Stimulated activated naive CD8-positive, alpha-beta T cell treated with anti-CD3 and anti-CD28 coated beads, Interleukin-15, Interleukin-2, amounts not matched to agents 100 ng/mL and 50 ng/mL, for 24 hours (primary cell): ENCODE results near the gene TMEM260.
"Not testable (repeated sequence)": the region's sequence is repeated elsewhere in the genome, so short reads cannot be mapped to it uniquely, and the experiment has no call there.

ENCODE experiments used
- H3K27ac Mint-ChIP-seq: one replicate; pipeline ENCODE4 v1.8.0; 2021; ENCODE audit warnings: mild to moderate bottlenecking, mixed read lengths
- H3K27me3 Mint-ChIP-seq: one replicate; pipeline ENCODE4 v1.8.0; 2021; ENCODE audit warnings: mixed read lengths
- H3K36me3 Mint-ChIP-seq: one replicate; pipeline ENCODE4 v1.8.0; 2021; ENCODE audit warnings: low read depth, mixed read lengths
- H3K4me1 Mint-ChIP-seq: one replicate; pipeline ENCODE4 v1.8.0; 2021; ENCODE audit warnings: low read depth, mixed read lengths
- H3K4me3 Mint-ChIP-seq: one replicate; pipeline ENCODE4 v1.8.0; 2021; ENCODE audit warnings: mild to moderate bottlenecking, mixed read lengths
- H3K9me3 Mint-ChIP-seq: one replicate; pipeline ENCODE4 v1.8.0; 2021; ENCODE audit warnings: mixed read lengths

The TMEM260 gene

DNA sequence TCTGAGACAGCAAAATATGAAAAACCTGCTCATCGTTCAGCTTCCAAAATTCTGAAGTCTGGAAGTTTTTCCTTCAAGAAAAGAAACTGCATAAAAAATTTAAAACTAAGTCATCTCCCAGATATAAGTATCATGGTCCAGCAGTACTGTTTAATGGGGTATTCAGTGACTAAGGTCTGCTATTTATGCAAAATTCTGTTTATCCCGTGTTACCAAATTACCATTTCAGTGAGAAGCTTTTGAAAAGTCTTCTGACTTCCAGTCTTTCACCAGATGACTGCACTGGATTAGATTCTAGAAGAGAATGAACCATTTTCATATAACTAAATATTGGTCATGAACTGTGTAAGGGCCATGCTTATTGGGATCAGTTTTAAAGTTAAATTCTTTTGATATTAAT lies 67.9 kb downstream of the TMEM260 start:
- Mint-ChIP-seq H3K4me3 (no peak overlapping the region), H3K27me3 (no peaks in the 10 kb centered on the region), H3K27ac (no peak overlapping the region), H3K4me1 (no peaks in the 10 kb centered on the region), H3K36me3 (peaks cover 40% of the 10 kb centered on the region), H3K9me3 (no peaks in the 10 kb centered on the region)

DNA sequence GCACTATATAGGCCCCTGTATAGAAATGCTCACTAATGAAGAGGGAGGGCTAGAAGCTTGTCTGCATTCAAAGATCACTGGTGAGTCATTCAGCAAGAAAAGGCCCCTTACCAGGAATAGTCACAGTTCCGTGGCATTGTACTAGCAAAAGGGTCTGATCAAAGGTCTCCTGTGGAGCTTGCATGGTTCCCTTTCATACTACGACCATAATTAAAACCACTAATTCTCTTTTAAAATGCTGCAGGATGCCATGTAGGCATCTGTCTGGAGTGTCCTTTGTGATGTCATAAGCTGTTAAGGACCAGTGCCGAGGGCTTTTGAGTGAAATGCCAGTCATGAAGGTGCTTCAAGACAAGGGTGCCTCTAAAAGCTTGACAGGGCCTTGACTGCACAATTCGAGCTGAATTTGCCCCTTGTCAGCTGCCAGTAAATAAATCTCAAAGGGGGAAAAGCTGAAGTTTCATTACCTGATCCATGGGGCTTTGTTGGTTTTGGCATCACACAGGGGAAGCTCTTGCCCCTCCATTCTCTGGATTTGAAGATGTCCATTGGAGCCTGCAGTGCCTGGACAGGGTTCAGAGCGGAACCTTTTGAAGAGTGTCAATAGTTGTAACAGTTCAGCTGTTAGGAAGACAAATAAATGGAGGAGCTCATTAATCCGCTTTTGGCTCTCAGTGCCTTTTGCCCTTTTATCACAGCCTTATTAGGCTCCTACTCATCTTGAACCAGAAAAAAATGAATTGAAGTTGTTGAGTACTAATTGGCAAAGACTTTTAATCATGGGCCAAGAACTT lies 69.1 kb downstream of the TMEM260 start:
- Mint-ChIP-seq H3K27ac (no peak overlapping the region), H3K27me3 (no peaks in the 10 kb centered on the region), H3K4me3 (no peak overlapping the region), H3K36me3 (peaks cover 40% of the 10 kb centered on the region), H3K4me1 (no peaks in the 10 kb centered on the region), H3K9me3 (no peaks in the 10 kb centered on the region)

DNA sequence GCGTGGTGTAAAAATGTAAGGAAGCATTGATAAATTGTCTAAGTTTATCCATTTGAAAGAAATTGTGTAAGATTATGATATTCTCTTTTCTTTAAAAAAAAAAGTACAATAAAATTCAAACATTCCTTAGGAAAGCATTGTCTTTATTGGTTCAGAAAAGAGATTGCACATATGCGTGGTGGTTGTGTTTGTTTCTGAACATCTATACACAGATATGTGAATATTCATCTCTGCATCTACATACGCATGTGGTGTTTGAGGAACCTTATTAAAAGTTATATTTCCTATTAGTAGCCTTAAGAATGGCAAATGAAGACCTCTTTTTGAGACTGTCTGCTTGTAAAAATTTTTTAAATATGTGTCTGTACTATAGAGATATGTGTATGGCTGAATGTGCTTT lies 69.8 kb downstream of the TMEM260 start:
- H3K27ac Mint-ChIP-seq = no peak overlapping the region
- H3K4me1 Mint-ChIP-seq = no peaks in the 10 kb centered on the region
- no peak overlapping the region for H3K4me3 Mint-ChIP-seq
- H3K9me3 Mint-ChIP-seq = no peaks in the 10 kb centered on the region
- no peaks in the 10 kb centered on the region for H3K27me3 Mint-ChIP-seq
- peaks cover 40% of the 10 kb centered on the region for H3K36me3 Mint-ChIP-seq

GRCh38 chr14:56650048-56650447 lies 70.5 kb downstream of the TMEM260 start:
- H3K9me3 Mint-ChIP-seq = no peaks in the 10 kb centered on the region
- peaks cover 36% of the 10 kb centered on the region for H3K36me3 Mint-ChIP-seq
- H3K4me1 Mint-ChIP-seq = no peaks in the 10 kb centered on the region

DNA sequence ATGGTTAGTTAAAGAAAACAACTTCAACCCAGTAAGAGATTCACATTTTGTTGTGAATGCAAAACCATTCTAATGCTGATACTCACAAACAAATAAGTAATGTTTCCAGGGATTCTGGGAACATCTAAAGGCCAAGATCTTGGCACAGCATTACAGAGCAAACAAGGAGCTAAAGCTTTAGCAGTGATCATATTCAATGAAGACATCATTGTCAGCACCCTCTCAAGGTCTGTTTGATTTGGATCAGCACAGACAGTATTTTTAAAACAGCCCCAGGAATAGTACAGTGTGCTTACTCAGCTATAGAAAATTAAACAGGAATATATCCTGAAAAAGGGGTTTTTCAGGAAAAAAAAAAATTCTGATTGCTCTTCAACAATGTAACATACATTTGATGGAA lies 71.4 kb downstream of the TMEM260 start:
- Mint-ChIP-seq H3K4me3 (no peak overlapping the region), H3K27me3 (no peaks in the 10 kb centered on the region), H3K9me3 (no peaks in the 10 kb centered on the region), H3K27ac (no peak overlapping the region), H3K4me1 (no peaks in the 10 kb centered on the region), H3K36me3 (peaks cover 35% of the 10 kb centered on the region)

More at GRCh38 chr14:56650048-56650447, 70.5 kb downstream of the TMEM260 start:
- Mint-ChIP-seq H3K27me3 (no peaks in the 10 kb centered on the region), H3K27ac (no peak overlapping the region), H3K4me3 (no peak overlapping the region)

- Mint-ChIP-seq H3K27me3 (no peaks in the 10 kb centered on the region), H3K4me1 (no peaks in the 10 kb centered on the region), H3K36me3 (no peaks in the 10 kb centered on the region)
Measured at GRCh38 chr14:56657604-56658003, 78.0 kb downstream of the TMEM260 start.

DNA sequence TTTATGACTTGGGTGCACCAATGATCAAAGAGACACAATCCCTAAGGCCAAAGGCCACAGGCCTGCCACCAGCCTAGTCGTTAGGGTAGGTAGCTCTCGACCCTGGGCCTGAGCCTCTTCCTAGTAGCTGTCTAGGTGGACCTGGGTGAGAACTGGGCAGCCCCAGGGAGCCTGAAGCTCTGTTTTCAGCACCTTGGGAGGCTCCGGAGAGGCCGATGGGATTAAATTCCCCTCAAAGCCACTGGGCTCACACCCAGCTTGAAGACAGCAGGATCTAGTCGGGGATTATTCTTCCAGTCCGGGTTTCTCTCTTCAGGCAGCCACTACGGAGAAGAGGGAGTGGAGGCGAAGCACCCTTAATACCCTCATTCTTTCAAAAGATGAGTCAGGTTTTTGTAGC lies 79.8 kb downstream of the TMEM260 start:
- H3K4me1 Mint-ChIP-seq = no peaks in the 10 kb centered on the region
- no peak overlapping the region for H3K4me3 Mint-ChIP-seq
- H3K27me3 Mint-ChIP-seq = no peaks in the 10 kb centered on the region
- no peak overlapping the region for H3K27ac Mint-ChIP-seq
- no peaks in the 10 kb centered on the region for H3K9me3 Mint-ChIP-seq
- H3K36me3 Mint-ChIP-seq = no peaks in the 10 kb centered on the region

More at GRCh38 chr14:56657604-56658003, 78.0 kb downstream of the TMEM260 start:
- Mint-ChIP-seq H3K9me3 (no peaks in the 10 kb centered on the region), H3K4me3 (no peak overlapping the region), H3K27ac (no peak overlapping the region)

- no peaks in the 10 kb centered on the region for H3K4me1 Mint-ChIP-seq
- no peak overlapping the region for H3K27ac Mint-ChIP-seq
- H3K9me3 Mint-ChIP-seq = no peaks in the 10 kb centered on the region
- no peaks in the 10 kb centered on the region for H3K36me3 Mint-ChIP-seq
- H3K4me3 Mint-ChIP-seq = no peak overlapping the region
- H3K27me3 Mint-ChIP-seq = no peaks in the 10 kb centered on the region
Measured at GRCh38 chr14:56659964-56660551, 80.5 kb downstream of the TMEM260 start.

- Mint-ChIP-seq H3K27ac (no peak overlapping the region), H3K9me3 (peaks cover under 1% of the 10 kb centered on the region), H3K4me3 (no peak overlapping the region), H3K36me3 (no peaks in the 10 kb centered on the region), H3K4me1 (no peaks in the 10 kb centered on the region), H3K27me3 (no peaks in the 10 kb centered on the region)
Measured at GRCh38 chr14:56660677-56661389, 81.2 kb downstream of the TMEM260 start.

- Mint-ChIP-seq H3K27ac (no peak overlapping the region), H3K4me3 (no peak overlapping the region), H3K9me3 (peaks cover 4% of the 10 kb centered on the region), H3K4me1 (no peaks in the 10 kb centered on the region), H3K27me3 (no peaks in the 10 kb centered on the region), H3K36me3 (no peaks in the 10 kb centered on the region)
Measured at GRCh38 chr14:56661478-56661877, 81.9 kb downstream of the TMEM260 start.

GRCh38 chr14:56664811-56665421 lies 85.3 kb downstream of the TMEM260 start:
- H3K4me3 Mint-ChIP-seq = no peak overlapping the region
- no peaks in the 10 kb centered on the region for H3K27me3 Mint-ChIP-seq
- H3K4me1 Mint-ChIP-seq = no peaks in the 10 kb centered on the region
- no peak overlapping the region for H3K27ac Mint-ChIP-seq
- peaks cover 9% of the 10 kb centered on the region for H3K9me3 Mint-ChIP-seq
- H3K36me3 Mint-ChIP-seq = peaks cover 4% of the 10 kb centered on the region

GRCh38 chr14:56666294-56666693 lies 86.7 kb downstream of the TMEM260 start:
- Mint-ChIP-seq H3K27me3 (no peaks in the 10 kb centered on the region), H3K27ac (no peak overlapping the region), H3K4me3 (no peak overlapping the region), H3K36me3 (peaks cover 4% of the 10 kb centered on the region), H3K9me3 (peaks cover 9% of the 10 kb centered on the region), H3K4me1 (no peaks in the 10 kb centered on the region)

- Mint-ChIP-seq H3K4me3 (no peak overlapping the region), H3K27me3 (no peaks in the 10 kb centered on the region), H3K4me1 (no peaks in the 10 kb centered on the region), H3K9me3 (peaks cover 9% of the 10 kb centered on the region), H3K36me3 (peaks cover 4% of the 10 kb centered on the region), H3K27ac (no peak overlapping the region)
Measured at GRCh38 chr14:56666716-56667115, 87.1 kb downstream of the TMEM260 start.

- not testable (repeated sequence) for H3K27ac Mint-ChIP-seq, H3K27me3 Mint-ChIP-seq, H3K9me3 Mint-ChIP-seq, H3K4me1 Mint-ChIP-seq, H3K4me3 Mint-ChIP-seq, H3K36me3 Mint-ChIP-seq
Measured at GRCh38 chr14:56667290-56667689, 87.7 kb downstream of the TMEM260 start.

DNA sequence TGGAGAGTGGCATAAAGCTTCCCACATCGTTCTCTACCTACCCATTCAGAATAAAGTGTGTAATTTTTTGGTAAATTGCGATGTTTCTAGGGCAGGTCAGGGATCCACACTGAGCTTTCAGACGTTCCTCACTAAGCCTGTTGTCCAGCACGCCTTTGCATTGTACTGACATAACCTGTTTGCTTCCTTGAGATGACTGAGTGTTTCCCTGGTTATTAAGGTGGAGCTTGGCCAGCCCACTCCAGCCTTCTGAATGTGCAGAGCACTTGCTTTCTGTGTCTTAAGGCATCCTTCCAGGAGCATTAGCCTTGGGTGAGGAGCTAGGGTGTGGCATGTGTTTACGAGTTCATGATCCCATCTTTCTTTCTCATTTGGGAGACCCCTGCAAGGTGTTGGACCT lies 96.4 kb downstream of the TMEM260 start:
- no peaks in the 10 kb centered on the region for H3K9me3 Mint-ChIP-seq
- H3K4me1 Mint-ChIP-seq = no peaks in the 10 kb centered on the region
- no peaks in the 10 kb centered on the region for H3K27me3 Mint-ChIP-seq
- no peak overlapping the region for H3K4me3 Mint-ChIP-seq
- no peaks in the 10 kb centered on the region for H3K36me3 Mint-ChIP-seq
- no peak overlapping the region for H3K27ac Mint-ChIP-seq
